Measurements from ENCODE around the gene DHRS2.

DHRS2 gene

GRCh38 chr14:23627961-23628360, 8.2 kb upstream of the DHRS2 start:
- no peaks in the 10 kb centered on the region for H3K27me3 ChIP-seq (ENCODE audit: insufficient read depth, low read depth, severe bottlenecking)
- DNase-seq: no peak
- H3K27ac ChIP-seq: no peak overlapping the region
- H3K4me3 ChIP-seq (ENCODE audit: low read depth, low read length): no peak overlapping the region
- H3K9me3 ChIP-seq (ENCODE audit: severe bottlenecking): peaks cover 19% of the 10 kb centered on the region
- H3K36me3 ChIP-seq: no peaks in the 10 kb centered on the region
- TF ChIP-seq CTCF (IDR thresholded peaks at IDR 0.05; ENCODE audit: low read depth, low read length): no peak

DNA sequence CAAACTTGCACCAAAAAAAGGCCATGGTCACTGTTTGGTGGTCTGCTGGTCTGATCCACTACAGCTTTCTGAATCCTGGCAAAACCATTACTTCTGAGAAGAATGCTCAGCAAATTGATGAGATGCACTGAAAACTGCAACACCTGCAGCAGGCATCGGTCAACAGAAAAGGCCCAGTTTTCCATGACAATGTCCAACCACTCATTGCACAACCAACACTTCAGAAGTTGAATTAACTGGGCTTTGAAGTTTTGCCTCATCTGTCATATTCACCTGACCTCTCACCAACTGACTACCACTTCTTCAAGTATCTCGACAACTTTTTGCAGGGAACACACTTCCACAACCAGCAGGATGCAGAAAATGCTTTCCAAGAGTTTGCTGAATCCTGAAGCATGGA, 7.0 kb upstream of the DHRS2 start:
- no peak for TF ChIP-seq CTCF (IDR thresholded peaks at IDR 0.05; ENCODE audit: low read depth, low read length)
- DNase-seq: no peak
- no peak overlapping the region for H3K27ac ChIP-seq
- peaks cover 15% of the 10 kb centered on the region for H3K9me3 ChIP-seq (ENCODE audit: severe bottlenecking)
- H3K4me3 ChIP-seq (ENCODE audit: low read depth, low read length): no peak overlapping the region
- no peaks in the 10 kb centered on the region for H3K27me3 ChIP-seq (ENCODE audit: insufficient read depth, low read depth, severe bottlenecking)
- no peaks in the 10 kb centered on the region for H3K36me3 ChIP-seq

- Histone ChIP-seq H3K36me3 (no peaks in the 10 kb centered on the region), H3K4me3 (ENCODE audit: low read depth, low read length) (no peak overlapping the region), H3K27ac (no peak overlapping the region), H3K9me3 (ENCODE audit: severe bottlenecking) (peaks cover 7% of the 10 kb centered on the region), H3K27me3 (ENCODE audit: insufficient read depth, low read depth, severe bottlenecking) (no peaks in the 10 kb centered on the region)
- DNase-seq: no peak
- no peak for TF ChIP-seq CTCF (IDR thresholded peaks at IDR 0.05; ENCODE audit: low read depth, low read length)
Observed at GRCh38 chr14:23629832-23630396, 6.2 kb upstream of the DHRS2 start.

DNA sequence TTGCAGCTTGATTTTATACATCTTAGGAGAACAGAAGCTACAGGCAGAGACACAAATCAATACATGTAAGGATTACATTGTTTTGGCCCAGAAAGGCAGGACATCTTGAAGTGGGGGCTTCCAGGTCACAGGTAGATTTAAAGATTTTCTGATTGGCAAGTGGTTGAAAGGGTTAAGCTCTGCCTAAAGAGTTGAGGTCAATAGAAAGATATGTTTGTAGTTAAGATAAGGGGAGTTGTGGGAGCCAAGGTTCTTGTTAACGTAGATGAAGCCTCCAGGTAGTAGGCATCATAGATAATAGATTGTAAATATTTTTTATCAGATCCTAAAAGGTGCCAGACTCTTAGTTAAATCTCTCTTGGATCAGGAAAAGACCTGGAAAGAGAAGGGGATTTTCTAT, 5.5 kb upstream of the DHRS2 start:
- H3K9me3 ChIP-seq (ENCODE audit: severe bottlenecking): no peaks in the 10 kb centered on the region
- no peak overlapping the region for H3K4me3 ChIP-seq (ENCODE audit: low read depth, low read length)
- H3K36me3 ChIP-seq: no peaks in the 10 kb centered on the region
- no peak for DNase-seq
- H3K27me3 ChIP-seq (ENCODE audit: insufficient read depth, low read depth, severe bottlenecking): no peaks in the 10 kb centered on the region
- TF ChIP-seq CTCF (IDR thresholded peaks at IDR 0.05; ENCODE audit: low read depth, low read length): no peak
- H3K27ac ChIP-seq: no peak overlapping the region

DNA sequence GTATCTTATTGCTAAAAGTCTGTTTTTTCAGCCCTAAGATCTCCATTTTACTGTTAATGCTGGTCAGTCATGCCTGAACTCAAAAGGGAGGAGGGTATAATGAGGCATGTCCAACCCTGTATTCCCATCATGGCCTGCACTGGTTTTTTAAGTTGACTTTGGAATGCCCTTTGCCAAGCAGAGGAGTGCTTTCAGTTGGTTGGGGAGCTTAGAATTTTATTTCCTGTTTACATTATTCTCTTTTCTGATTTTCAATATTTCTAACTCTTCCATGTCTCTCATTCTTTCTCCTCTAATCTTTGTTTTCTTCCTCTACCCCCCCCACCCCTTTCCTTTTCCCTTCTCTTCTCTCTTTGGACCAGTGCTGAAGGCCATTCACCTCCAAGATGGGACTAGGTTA, 4.9 kb upstream of the DHRS2 start:
- H3K27me3 ChIP-seq (ENCODE audit: insufficient read depth, low read depth, severe bottlenecking): no peaks in the 10 kb centered on the region
- no peak for DNase-seq
- no peak for TF ChIP-seq CTCF (IDR thresholded peaks at IDR 0.05; ENCODE audit: low read depth, low read length)
- H3K36me3 ChIP-seq: no peaks in the 10 kb centered on the region
- H3K4me3 ChIP-seq (ENCODE audit: low read depth, low read length): no peak overlapping the region
- peak overlapping the region; percentile 39 for H3K27ac ChIP-seq
- peaks cover 3% of the 10 kb centered on the region for H3K9me3 ChIP-seq (ENCODE audit: severe bottlenecking)
